NCI-H1930 (cell line): ENCODE measurements around the gene COL10A1.

Experiments
- DNase-seq, 2 experiments: peaks; one replicate each; lab custom pipeline; 2025; lab: John Stamatoyannopoulos, UW

COL10A1 gene

DNA sequence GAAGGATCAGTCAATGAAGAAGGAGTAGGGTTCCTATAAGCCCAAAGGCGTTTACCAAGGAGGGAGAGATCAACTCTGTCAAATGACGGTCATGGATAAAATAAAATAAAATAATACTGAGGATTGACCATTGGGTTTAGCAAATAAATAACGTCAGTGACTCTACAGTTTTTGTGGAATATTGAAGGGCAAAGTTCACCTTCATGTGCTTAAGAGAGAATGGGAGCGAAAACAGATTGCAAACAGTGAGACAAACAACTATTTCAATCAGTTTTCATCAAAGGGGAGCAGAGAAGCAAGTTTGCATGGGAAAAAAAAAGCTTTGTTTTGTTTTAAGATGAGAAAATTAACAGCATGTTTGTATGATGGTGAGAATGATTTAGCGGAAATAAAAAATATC is 42.9 kb downstream of the COL10A1 start:
- no peak for DNase-seq

- DNase-seq = no peak
Observed at GRCh38 chr6:116078945-116079344, 47.0 kb downstream of the COL10A1 start.

- DNase-seq = no peak
Observed at GRCh38 chr6:116078522-116078921, 47.4 kb downstream of the COL10A1 start.

DNA sequence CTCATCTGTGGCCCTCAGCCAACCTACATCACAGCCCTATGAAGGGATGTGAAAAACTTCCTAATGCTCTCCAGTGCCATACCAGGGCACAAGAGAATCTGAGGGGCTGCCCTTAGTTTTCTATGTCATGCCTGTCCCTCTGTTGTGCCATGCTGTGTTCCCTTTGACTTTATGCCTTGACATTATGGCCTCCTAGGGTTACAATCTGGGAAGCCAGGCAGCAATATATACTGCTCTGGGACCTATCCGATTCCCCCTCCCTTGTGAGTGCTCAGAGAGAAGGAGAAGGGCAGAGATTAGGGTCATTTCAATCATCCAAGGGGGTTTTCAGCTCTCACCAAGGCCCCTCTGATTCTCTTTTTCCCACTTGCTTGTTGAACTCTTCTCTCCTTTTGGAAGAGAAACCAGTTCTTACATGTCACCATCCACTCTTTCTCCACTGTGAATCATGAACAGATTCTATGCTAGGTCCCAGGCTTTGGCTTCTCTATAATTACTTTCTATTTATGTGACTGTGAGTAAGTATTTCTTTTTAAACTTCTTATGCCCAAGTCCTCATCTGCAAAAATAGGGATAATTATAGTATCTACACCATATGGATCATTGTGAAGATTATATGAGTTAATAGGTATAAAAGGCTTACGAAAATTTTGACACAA is 51.1 kb downstream of the COL10A1 start:
- DNase-seq = no peak

DNA sequence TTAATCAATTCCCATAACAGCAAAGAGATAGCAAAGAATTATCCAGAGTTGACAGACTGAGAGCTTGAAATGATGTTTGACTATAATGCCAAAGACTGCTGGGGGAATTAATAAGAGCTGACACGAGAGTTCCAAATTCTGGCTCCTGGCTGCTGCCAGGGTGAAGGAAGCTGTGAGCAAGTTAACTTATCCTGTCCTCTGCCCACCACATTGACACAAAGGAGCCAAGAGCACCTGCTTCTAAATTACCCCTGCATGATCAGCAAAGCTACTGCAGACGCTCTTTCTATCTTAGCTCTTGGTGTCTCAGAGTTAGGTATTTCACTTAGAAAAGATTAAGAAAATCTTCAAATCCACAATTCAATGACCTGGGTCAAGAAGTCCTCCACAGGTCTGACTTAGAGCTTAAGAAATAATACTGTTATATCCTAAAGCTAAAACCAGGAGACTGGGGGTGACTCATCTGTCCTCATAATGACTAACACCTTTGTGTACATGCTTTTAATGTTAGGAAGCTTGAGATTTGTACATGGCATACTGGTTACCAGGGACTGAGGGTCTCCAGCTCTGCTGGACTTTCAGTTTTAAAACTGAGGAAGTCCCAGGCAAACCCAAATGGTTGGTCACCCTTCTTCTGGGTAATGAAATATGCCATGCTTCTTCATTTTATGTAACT is 52.0 kb downstream of the COL10A1 start:
- no peak for DNase-seq

DNA sequence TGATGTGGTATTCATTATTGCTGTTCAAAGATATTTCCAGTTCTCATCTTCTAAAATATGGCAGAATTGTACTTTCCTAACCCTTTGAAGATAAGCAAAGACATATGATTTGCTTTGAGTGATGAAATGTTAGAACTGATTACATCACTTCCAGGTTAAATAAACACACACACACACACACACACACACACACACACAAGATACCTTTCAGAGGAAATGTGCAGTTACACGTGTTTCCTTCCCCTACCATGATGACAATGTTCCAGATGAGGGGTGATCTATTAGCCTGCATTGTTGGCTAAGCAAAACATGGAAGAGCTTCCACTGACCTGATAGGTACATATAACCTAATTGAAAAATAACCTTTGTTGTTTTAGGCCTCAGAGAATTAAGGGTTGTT is 53.6 kb downstream of the COL10A1 start:
- peak in 1 of 2 experiments; percentile 8 for DNase-seq

DNA sequence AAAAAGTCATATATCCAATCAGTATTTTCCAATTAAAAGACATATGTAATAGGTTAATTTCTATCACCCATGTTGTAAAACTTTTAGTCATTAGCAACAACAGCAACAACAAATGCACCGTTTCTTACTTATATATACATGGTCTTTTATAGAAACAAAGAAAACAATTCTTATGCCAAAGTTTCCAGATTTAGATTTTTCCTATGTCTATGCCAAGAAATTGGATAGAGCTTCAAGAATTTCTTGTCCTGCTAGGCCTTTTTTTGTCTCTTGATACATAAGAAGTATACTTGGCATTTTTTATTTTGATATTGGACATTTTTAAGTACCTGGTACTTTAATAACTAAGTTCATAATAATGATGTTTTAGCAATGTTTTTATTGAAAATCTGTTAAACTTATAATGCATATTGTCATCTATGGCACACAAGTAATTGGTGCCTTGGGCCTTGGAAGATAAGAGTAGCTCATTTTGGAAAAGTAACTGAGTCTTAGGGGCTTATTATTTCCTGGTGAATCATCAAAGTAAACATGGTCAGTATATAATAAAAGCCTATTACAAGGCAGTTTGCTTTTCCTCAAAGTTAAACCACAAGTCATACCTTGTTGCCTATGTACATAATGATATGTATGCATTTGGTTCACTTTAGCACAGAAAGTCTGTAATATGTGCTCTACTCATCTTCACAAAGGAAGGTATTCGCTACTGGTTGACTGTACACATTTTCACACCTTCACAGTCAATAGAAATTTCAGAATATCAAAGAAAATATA is 55.1 kb downstream of the COL10A1 start:
- no peak for DNase-seq

DNA sequence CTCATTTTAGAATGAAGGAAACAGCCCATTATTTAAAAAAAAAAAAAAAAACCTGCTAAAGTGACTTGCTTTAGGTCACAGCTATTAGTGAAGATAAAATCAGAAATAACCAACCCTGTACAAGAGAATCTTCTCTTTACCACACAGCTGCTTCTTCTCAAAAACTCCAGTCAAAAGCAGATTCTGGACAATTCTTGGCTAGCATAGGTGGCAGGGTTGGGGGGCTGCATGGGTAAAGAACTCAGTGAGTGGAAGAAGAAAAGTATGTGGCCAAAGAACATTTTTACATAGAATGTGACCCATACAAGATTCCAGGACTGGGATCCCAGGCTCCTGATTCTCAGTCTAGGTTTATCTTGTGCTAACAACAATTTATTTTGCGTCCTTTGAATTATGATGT is 55.8 kb downstream of the COL10A1 start:
- no peak for DNase-seq
